GM12874 (cell line): ENCODE data around the gene GMDS.

Experiments
- TF ChIP-seq, protein P1 (sequence below): IDR thresholded peaks from 2 replicates; pipeline ENCODE4 v1.5.1; 2011; ENCODE audit warnings: low read depth, mild to moderate bottlenecking, control low read depth, low read length, moderate library complexity; ENCODE audit not compliant: insufficient read depth

Gene GMDS

DNA sequence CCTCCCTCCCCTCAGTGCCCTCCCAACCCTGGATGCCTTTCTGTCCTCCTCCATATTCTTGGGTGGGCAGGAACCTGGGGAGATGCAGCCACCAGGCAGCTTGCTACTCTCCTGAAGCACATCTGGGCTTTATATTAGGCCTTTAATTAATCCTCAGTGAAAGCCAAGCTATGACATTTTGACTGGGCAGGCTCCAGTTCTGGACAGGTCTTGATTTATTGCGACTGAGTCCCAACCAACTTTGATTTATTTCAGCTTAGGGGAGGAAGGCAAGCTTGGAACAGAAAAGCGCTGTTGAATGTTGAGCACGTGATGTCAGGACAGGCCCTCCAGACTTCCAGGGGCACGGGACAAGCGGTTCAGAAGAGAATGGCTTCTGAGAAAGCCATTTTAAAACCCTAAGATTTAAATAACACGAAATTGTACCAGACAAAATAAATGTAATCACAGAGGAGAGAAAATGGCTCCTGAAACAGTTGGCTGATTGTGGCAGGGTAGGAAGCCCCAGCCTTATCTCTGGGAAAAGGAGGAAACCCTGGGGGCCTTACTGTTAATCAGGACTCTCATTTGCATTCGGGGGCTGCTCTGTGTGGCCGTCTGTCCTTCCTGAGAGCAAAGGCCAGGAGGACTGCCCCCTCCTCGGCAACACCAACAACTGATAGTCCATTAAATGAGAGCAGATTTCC is 341.5 kb downstream of the GMDS start:
- TF ChIP-seq, protein P1, sequence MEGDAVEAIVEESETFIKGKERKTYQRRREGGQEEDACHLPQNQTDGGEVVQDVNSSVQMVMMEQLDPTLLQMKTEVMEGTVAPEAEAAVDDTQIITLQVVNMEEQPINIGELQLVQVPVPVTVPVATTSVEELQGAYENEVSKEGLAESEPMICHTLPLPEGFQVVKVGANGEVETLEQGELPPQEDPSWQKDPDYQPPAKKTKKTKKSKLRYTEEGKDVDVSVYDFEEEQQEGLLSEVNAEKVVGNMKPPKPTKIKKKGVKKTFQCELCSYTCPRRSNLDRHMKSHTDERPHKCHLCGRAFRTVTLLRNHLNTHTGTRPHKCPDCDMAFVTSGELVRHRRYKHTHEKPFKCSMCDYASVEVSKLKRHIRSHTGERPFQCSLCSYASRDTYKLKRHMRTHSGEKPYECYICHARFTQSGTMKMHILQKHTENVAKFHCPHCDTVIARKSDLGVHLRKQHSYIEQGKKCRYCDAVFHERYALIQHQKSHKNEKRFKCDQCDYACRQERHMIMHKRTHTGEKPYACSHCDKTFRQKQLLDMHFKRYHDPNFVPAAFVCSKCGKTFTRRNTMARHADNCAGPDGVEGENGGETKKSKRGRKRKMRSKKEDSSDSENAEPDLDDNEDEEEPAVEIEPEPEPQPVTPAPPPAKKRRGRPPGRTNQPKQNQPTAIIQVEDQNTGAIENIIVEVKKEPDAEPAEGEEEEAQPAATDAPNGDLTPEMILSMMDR, result no peak

DNA sequence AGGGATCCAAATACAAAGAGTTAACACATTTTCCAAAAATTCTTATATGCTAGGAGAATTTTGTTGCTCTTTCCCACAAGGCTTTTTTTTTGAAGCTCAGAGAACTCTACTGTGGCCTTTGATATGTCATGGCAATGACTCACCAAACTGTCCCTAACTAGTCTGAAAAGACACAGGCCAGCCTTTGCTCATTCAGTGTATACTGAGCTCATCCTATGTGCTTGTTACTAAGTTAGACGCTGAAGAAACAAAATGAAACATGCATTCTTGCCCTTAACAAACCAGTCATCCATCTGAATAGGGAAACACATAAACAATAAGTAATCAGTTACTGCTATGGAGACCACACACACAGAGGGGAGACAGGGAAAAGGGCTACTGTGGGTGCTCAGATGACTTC is 343.8 kb downstream of the GMDS start:
- TF ChIP-seq, protein P1, result no peak

GRCh38 chr6:1896897-1897296 is 348.5 kb downstream of the GMDS start:
- TF ChIP-seq, protein P1, result no peak

DNA sequence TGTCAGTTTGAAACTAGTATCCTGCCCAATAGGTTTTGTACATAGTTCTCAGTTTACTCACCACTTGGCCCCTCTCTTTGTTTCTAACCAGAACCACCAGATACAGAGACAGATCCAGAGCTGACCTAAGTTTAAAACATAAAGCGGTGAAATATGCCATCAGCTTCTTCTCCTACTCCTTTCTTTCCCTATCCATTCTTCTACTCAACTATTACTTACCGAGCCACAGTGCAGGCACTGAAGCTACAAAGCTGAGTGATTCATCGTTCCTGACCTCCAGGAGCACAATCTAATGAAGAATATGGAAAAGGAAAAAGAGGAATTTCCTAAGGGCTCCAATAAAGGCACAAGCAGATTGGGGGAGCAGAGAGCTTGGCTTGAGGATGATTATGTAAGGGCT is 349.7 kb downstream of the GMDS start:
- TF ChIP-seq, protein P1, result no peak

GRCh38 chr6:1894954-1895353 is 350.5 kb downstream of the GMDS start:
- TF ChIP-seq, protein P1, result no peak

DNA sequence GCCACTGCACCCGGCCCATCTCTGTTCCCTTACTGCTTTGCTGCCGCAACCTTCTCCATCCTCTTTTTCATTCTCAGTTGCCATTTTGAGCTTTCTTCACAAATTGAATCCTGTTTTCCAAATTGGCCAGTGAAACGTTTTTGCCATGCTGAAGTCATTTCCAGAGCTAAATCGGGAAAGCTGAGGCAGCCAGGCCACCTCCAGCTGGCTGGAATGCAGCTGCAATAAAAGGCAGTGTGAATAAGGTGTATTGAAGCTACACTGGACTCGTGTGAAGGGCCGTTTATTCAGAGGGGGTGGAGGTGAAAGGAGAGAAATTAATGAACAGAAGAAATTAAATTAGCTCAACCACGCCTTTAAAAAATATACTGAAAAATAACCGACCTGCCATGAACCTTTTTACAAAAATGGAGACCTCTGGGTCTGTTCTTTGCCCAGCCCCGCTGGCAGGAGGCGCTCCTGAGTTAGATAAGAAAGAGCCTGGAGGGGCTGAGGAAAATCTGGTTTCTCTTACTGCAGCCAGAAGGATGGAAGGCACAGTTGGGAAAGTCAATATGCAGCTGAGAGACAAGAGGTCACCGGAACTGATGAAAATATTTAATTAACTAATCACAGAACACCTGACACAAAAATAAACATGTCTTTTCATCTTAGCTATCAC is 351.8 kb downstream of the GMDS start:
- TF ChIP-seq, protein P1, result no peak

DNA sequence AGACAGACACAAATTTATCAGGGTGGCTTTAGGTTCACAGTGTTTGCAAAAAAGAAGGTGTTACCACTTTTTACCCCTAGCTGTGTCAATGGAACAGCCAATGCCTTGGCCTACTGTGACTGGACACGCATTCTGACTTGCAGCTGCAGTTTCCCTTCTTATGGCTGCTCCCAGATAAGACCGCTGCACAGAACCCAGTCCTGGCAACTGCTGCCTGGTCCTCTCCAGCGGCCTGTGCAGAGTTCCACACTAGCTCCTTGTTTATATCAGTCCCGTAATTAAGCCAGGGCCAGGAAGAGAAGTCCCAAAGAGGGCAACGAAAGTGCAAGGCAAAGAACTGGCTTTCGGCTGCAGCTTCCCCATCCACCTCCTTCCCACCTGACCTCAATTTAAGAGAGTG is 352.7 kb downstream of the GMDS start:
- TF ChIP-seq, protein P1, result no peak
